Measurements from ENCODE around the gene CCDC12.

- no peak for TF ChIP-seq CTCF (IDR thresholded peaks at IDR 0.05)
- no peak for TF ChIP-seq POLR2A (IDR thresholded peaks at IDR 0.05)
Observed at GRCh38 chr3:46950177-46950576, 26.4 kb downstream of the CCDC12 start.
